HG02885 (cell line): ENCODE data around the gene NECTIN1.
A peak's percentile ranks its signal among the peaks of the same experiment; 100 is the strongest.

Source experiments
- ATAC-seq: cut with Tn5 transposase; IDR thresholded peaks from one replicate; pipeline ENCODE4 v1.9.1; 2021; ENCODE audit warnings: mild to moderate bottlenecking; ENCODE audit not compliant: unreplicated experiment, poor library complexity

The NECTIN1 gene

GRCh38 chr11:119737366-119738058 lies 8.5 kb upstream of the NECTIN1 start:
- ATAC-seq, result no peak

GRCh38 chr11:119734788-119735187 lies 5.8 kb upstream of the NECTIN1 start:
- ATAC-seq, result no peak

GRCh38 chr11:119730789-119731386 lies 1.9 kb upstream of the NECTIN1 start:
- ATAC-seq, result no peak

- no peak for ATAC-seq
These were observed 1.1 kb upstream of the NECTIN1 start for GRCh38 chr11:119729951-119730613.

- ATAC-seq, result peak; percentile 11
These were observed 554 bp upstream of the NECTIN1 start for GRCh38 chr11:119729581-119729927.

- no peak for ATAC-seq
These were observed 781 bp downstream of the NECTIN1 start for GRCh38 chr11:119728211-119728626.

- no peak for ATAC-seq
These were observed 1.4 kb downstream of the NECTIN1 start for GRCh38 chr11:119727523-119728151.

GRCh38 chr11:119726585-119727522 lies 2.1 kb downstream of the NECTIN1 start:
- ATAC-seq, result no peak

GRCh38 chr11:119726150-119726553 lies 2.8 kb downstream of the NECTIN1 start:
- no peak for ATAC-seq

- ATAC-seq, result no peak
These were observed 4.0 kb downstream of the NECTIN1 start for GRCh38 chr11:119724956-119725355.

- no peak for ATAC-seq
These were observed 5.1 kb downstream of the NECTIN1 start for GRCh38 chr11:119723952-119724325.

- ATAC-seq, result no peak
These were observed 5.6 kb downstream of the NECTIN1 start for GRCh38 chr11:119723243-119723951.

GRCh38 chr11:119722281-119722794 lies 6.7 kb downstream of the NECTIN1 start:
- no peak for ATAC-seq

GRCh38 chr11:119721129-119722120 lies 7.6 kb downstream of the NECTIN1 start:
- ATAC-seq, result no peak

- no peak for ATAC-seq
These were observed 8.6 kb downstream of the NECTIN1 start for GRCh38 chr11:119720311-119720913.

- ATAC-seq, result no peak
These were observed 11.0 kb downstream of the NECTIN1 start for GRCh38 chr11:119717839-119718534.
